ENCODE data around the gene AP3M1.
A peak's percentile ranks its signal among the peaks of the same experiment; 100 is the strongest.
"Not testable (repeated sequence)": the region's sequence is repeated elsewhere in the genome, so short reads cannot be mapped to it uniquely, and the experiment has no call there.

Gene AP3M1

GRCh38 chr10:74150204-74150989 is at the start of gene AP3M1:
Gene AP3M1, minus strand, starts transcription at chr10:74150828. Its CDS starts 12,449 bp downstream, at chr10:74138379.
- no peak within 1 kb of the TSS for H3K27ac Mint-ChIP-seq
- H3K4me1 Mint-ChIP-seq (ENCODE audit: low read depth), result peaks cover 59% of the 10 kb centered on the region
- no peak within 1 kb of the TSS for H3K4me3 Mint-ChIP-seq
- peaks cover 25% of the 10 kb centered on the region for H3K36me3 Mint-ChIP-seq (ENCODE audit: low read depth)
- no peaks in the 10 kb centered on the region for H3K9me3 Mint-ChIP-seq
- no peaks in the 10 kb centered on the region for H3K27me3 Mint-ChIP-seq

- H3K4me1 Mint-ChIP-seq (ENCODE audit: low read depth), result peaks cover 24% of the 10 kb centered on the region
- H3K4me3 Mint-ChIP-seq, result no peak overlapping the region
- no peaks in the 10 kb centered on the region for H3K9me3 Mint-ChIP-seq
- H3K36me3 Mint-ChIP-seq (ENCODE audit: low read depth), result peaks cover 30% of the 10 kb centered on the region
- H3K27me3 Mint-ChIP-seq, result no peaks in the 10 kb centered on the region
- no peak overlapping the region for H3K27ac Mint-ChIP-seq
Measured at GRCh38 chr10:74199315-74199714, 48.7 kb upstream of the AP3M1 start.

GRCh38 chr10:74194999-74195398 is 44.4 kb upstream of the AP3M1 start:
- peaks cover 14% of the 10 kb centered on the region for H3K36me3 Mint-ChIP-seq (ENCODE audit: low read depth)
- no peak overlapping the region for H3K4me3 Mint-ChIP-seq
- peak overlapping the region; percentile 17 for H3K27ac Mint-ChIP-seq
- no peaks in the 10 kb centered on the region for H3K9me3 Mint-ChIP-seq
- peaks cover 59% of the 10 kb centered on the region for H3K4me1 Mint-ChIP-seq (ENCODE audit: low read depth)
- H3K27me3 Mint-ChIP-seq, result no peaks in the 10 kb centered on the region

- Mint-ChIP-seq H3K36me3 (ENCODE audit: low read depth) (peaks cover 14% of the 10 kb centered on the region), H3K27ac (no peak overlapping the region), H3K27me3 (no peaks in the 10 kb centered on the region), H3K4me3 (no peak overlapping the region), H3K4me1 (ENCODE audit: low read depth) (peaks cover 63% of the 10 kb centered on the region), H3K9me3 (no peaks in the 10 kb centered on the region)
Measured at GRCh38 chr10:74194545-74194944, 43.9 kb upstream of the AP3M1 start.

GRCh38 chr10:74190494-74190893 is 39.9 kb upstream of the AP3M1 start:
- Mint-ChIP-seq H3K27me3 (no peaks in the 10 kb centered on the region), H3K4me3 (peak overlapping the region; percentile 75), H3K4me1 (ENCODE audit: low read depth) (peaks cover 75% of the 10 kb centered on the region), H3K9me3 (no peaks in the 10 kb centered on the region), H3K27ac (peak overlapping the region; percentile 93), H3K36me3 (ENCODE audit: low read depth) (peaks cover 13% of the 10 kb centered on the region)

- Mint-ChIP-seq H3K36me3 (ENCODE audit: low read depth) (peaks cover 14% of the 10 kb centered on the region), H3K4me3 (peak overlapping the region; percentile 75), H3K9me3 (no peaks in the 10 kb centered on the region), H3K27me3 (no peaks in the 10 kb centered on the region), H3K27ac (peak overlapping the region; percentile 93), H3K4me1 (ENCODE audit: low read depth) (peaks cover 76% of the 10 kb centered on the region)
Measured at GRCh38 chr10:74189999-74190421, 39.4 kb upstream of the AP3M1 start.

- not testable (repeated sequence) for H3K27me3 Mint-ChIP-seq, H3K4me3 Mint-ChIP-seq, H3K9me3 Mint-ChIP-seq, H3K27ac Mint-ChIP-seq
- Mint-ChIP-seq H3K36me3 (ENCODE audit: low read depth) (peaks cover 15% of the 10 kb centered on the region), H3K4me1 (ENCODE audit: low read depth) (peaks cover 68% of the 10 kb centered on the region)
Measured at GRCh38 chr10:74188617-74189016, 38.0 kb upstream of the AP3M1 start.

- Mint-ChIP-seq H3K9me3 (no peaks in the 10 kb centered on the region), H3K4me1 (ENCODE audit: low read depth) (peaks cover 66% of the 10 kb centered on the region), H3K27me3 (no peaks in the 10 kb centered on the region), H3K27ac (peak overlapping the region; percentile 81), H3K4me3 (no peak overlapping the region), H3K36me3 (ENCODE audit: low read depth) (peaks cover 15% of the 10 kb centered on the region)
Measured at GRCh38 chr10:74187237-74187636, 36.6 kb upstream of the AP3M1 start.

- H3K4me3 Mint-ChIP-seq, result peak overlapping the region; percentile 9
- no peaks in the 10 kb centered on the region for H3K27me3 Mint-ChIP-seq
- H3K4me1 Mint-ChIP-seq (ENCODE audit: low read depth), result peaks cover 66% of the 10 kb centered on the region
Measured at GRCh38 chr10:74186678-74187077, 36.0 kb upstream of the AP3M1 start.

GRCh38 chr10:74179111-74179710 is 28.6 kb upstream of the AP3M1 start:
- Mint-ChIP-seq H3K4me3 (peak overlapping the region; percentile 97), H3K4me1 (ENCODE audit: low read depth) (peaks cover 60% of the 10 kb centered on the region), H3K36me3 (ENCODE audit: low read depth) (peaks cover 13% of the 10 kb centered on the region), H3K27me3 (no peaks in the 10 kb centered on the region), H3K9me3 (no peaks in the 10 kb centered on the region), H3K27ac (peak overlapping the region; percentile 24)

More at GRCh38 chr10:74186678-74187077, 36.0 kb upstream of the AP3M1 start:
- Mint-ChIP-seq H3K27ac (peak overlapping the region; percentile 50), H3K9me3 (no peaks in the 10 kb centered on the region), H3K36me3 (ENCODE audit: low read depth) (peaks cover 19% of the 10 kb centered on the region)

GRCh38 chr10:74178042-74178791 is 27.6 kb upstream of the AP3M1 start:
- peak overlapping the region; percentile 97 for H3K4me3 Mint-ChIP-seq
- H3K9me3 Mint-ChIP-seq, result no peaks in the 10 kb centered on the region
- H3K4me1 Mint-ChIP-seq (ENCODE audit: low read depth), result peaks cover 60% of the 10 kb centered on the region
- H3K27me3 Mint-ChIP-seq, result no peaks in the 10 kb centered on the region
- no peak overlapping the region for H3K27ac Mint-ChIP-seq
- peaks cover 13% of the 10 kb centered on the region for H3K36me3 Mint-ChIP-seq (ENCODE audit: low read depth)

GRCh38 chr10:74177140-74177677 is 26.6 kb upstream of the AP3M1 start:
- peaks cover 53% of the 10 kb centered on the region for H3K4me1 Mint-ChIP-seq (ENCODE audit: low read depth)
- peak overlapping the region; percentile 96 for H3K27ac Mint-ChIP-seq
- H3K9me3 Mint-ChIP-seq, result no peaks in the 10 kb centered on the region
- no peaks in the 10 kb centered on the region for H3K27me3 Mint-ChIP-seq
- H3K36me3 Mint-ChIP-seq (ENCODE audit: low read depth), result peaks cover 13% of the 10 kb centered on the region
- peak overlapping the region; percentile 97 for H3K4me3 Mint-ChIP-seq

GRCh38 chr10:74176380-74177139 is 25.9 kb upstream of the AP3M1 start:
- H3K36me3 Mint-ChIP-seq (ENCODE audit: low read depth), result peaks cover 9% of the 10 kb centered on the region
- peaks cover 49% of the 10 kb centered on the region for H3K4me1 Mint-ChIP-seq (ENCODE audit: low read depth)
- no peaks in the 10 kb centered on the region for H3K9me3 Mint-ChIP-seq
- peak overlapping the region; percentile 97 for H3K4me3 Mint-ChIP-seq
- H3K27ac Mint-ChIP-seq, result peak overlapping the region; percentile 96
- H3K27me3 Mint-ChIP-seq, result no peaks in the 10 kb centered on the region
